DOHH2 (cell line): ENCODE data around the gene MTFMT.

Experiments
- EZH2phosphoT487 ChIP-seq: fragments of 200-600 bp; sonication (generic); IDR thresholded peaks from 2 replicates; pipeline ENCODE4 v1.6.1; 2017; ENCODE audit warnings: borderline replicate concordance, mild to moderate bottlenecking, antibody characterized with exemption, low read length, moderate library complexity, mixed read lengths
- TF ChIP-seq, protein P1 (sequence below): fragments of 200-600 bp; sonication (generic); IDR thresholded peaks from one replicate; pipeline ENCODE4 v1.5.1; 2014; ENCODE audit warnings: antibody characterized with exemption, mild to moderate bottlenecking, low read depth, low read length; ENCODE audit not compliant: poor library complexity, severe bottlenecking

DNA sequence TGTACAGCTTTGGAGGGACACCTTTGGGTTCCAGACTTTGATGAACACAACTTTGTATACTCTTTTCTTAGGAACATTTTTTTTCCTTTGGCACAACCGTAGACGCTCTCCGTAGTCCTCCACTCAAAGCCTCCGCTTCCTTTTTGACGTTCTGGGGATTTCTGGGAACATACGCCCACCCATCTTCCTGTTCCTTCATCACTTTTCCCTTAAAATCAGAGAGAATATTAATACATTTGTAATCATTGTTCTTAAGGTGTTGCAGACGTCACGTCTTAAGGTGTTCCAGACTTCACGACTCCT, 39.3 kb downstream of the MTFMT start:
- TF ChIP-seq, protein P1, sequence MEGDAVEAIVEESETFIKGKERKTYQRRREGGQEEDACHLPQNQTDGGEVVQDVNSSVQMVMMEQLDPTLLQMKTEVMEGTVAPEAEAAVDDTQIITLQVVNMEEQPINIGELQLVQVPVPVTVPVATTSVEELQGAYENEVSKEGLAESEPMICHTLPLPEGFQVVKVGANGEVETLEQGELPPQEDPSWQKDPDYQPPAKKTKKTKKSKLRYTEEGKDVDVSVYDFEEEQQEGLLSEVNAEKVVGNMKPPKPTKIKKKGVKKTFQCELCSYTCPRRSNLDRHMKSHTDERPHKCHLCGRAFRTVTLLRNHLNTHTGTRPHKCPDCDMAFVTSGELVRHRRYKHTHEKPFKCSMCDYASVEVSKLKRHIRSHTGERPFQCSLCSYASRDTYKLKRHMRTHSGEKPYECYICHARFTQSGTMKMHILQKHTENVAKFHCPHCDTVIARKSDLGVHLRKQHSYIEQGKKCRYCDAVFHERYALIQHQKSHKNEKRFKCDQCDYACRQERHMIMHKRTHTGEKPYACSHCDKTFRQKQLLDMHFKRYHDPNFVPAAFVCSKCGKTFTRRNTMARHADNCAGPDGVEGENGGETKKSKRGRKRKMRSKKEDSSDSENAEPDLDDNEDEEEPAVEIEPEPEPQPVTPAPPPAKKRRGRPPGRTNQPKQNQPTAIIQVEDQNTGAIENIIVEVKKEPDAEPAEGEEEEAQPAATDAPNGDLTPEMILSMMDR = no peak
- no peak for TF ChIP-seq EZH2phosphoT487
